ENCODE data around the gene SLC45A2. TPM values are rescaled to one million over a fixed set of nuclear protein-coding genes. Genes with fewer than 3 reads are reported as not detected.
A peak's percentile ranks its signal among the peaks of the same experiment; 100 is the strongest.

The SLC45A2 gene
- polyA plus RNA-seq, 3 donors: not detected

GRCh38 chr5:33939556-33940262 lies 44.8 kb downstream of the SLC45A2 start:
- H3K36me3 ChIP-seq (replicated peaks in 1 of 2; ENCODE audit: control insufficient read depth in 1 of 2, insufficient read depth in 2 of 2, low read length in 2 of 2): no peaks in the 10 kb centered on the region
- no peak overlapping the region for H3K4me3 ChIP-seq (replicated peaks in 1 of 3; ENCODE audit: low read depth in 2 of 3, low read length in 3 of 3)
- peaks cover 18 to 56% of the 10 kb centered on the region in 2 donors for H3K27me3 ChIP-seq (ENCODE audit: control insufficient read depth in 2 of 2, insufficient read depth in 2 of 2, low read length in 2 of 2)
- H3K27ac ChIP-seq (ENCODE audit: low read depth in 1 of 2, low read length in 2 of 2): no peak overlapping the region
- no peaks in the 10 kb centered on the region for H3K4me1 ChIP-seq (ENCODE audit: control insufficient read depth in 1 of 2, insufficient read depth in 2 of 2, low read length in 2 of 2)
- Mint-ChIP-seq H3K9me3 (peaks cover 0 to 26% (median 9%) of the 10 kb centered on the region in 7 donors), H3K27me3 (ENCODE audit: low read depth in 3 of 3) (peaks cover 47 to 64% (median 53%) of the 10 kb centered on the region in 3 donors), H3K4me3 (no peak overlapping the region), H3K36me3 (no peaks in the 10 kb centered on the region), H3K4me1 (peaks cover 5% of the 10 kb centered on the region), H3K27ac (no peak overlapping the region)
- H3K4me2 ChIP-seq (replicated peaks; ENCODE audit: extremely low read depth, low read length, poor library complexity, severe bottlenecking): no peak overlapping the region
- H3K9me3 ChIP-seq (replicated peaks in 1 of 2; ENCODE audit: control insufficient read depth in 1 of 2, insufficient read depth in 1 of 2, low read length in 2 of 2): no peaks in the 10 kb centered on the region
- no peaks in the 10 kb centered on the region for H3K79me2 ChIP-seq (ENCODE audit: insufficient read depth, low read length)
- no peak for TF ChIP-seq CTCF (IDR thresholded peaks at IDR 0.05)
- no peak overlapping the region for H3K9ac ChIP-seq (ENCODE audit: insufficient read depth, low read length, poor library complexity, severe bottlenecking)
- WGBS (ENCODE audit: insufficient coverage): 79% methylated on average over 3 of the region's 8 CpGs
- H4K20me1 ChIP-seq (ENCODE audit: insufficient read depth, low read length): no peaks in the 10 kb centered on the region
- intact Hi-C loops (cut with micrococcal nuclease): loop anchor here in 1 of 2 donors (5.0 kb wide), 1 partner anchor 502 kb away; no protein-coding TSS in a partner anchor
- H2AFZ ChIP-seq (ENCODE audit: insufficient read depth, low read depth, low read length, poor library complexity, severe bottlenecking): no peak overlapping the region
- DNase-seq: no peak

GRCh38 chr5:33938881-33939280 lies 45.6 kb downstream of the SLC45A2 start:
- intact Hi-C loops (cut with micrococcal nuclease): loop anchor here in 1 of 2 donors (5.0 kb wide), 1 partner anchor 502 kb away; no protein-coding TSS in a partner anchor
- Mint-ChIP-seq H3K9me3 (peaks cover 0 to 26% (median 9%) of the 10 kb centered on the region in 7 donors), H3K27ac (no peak overlapping the region)

More at GRCh38 chr5:33938881-33939280, 45.6 kb downstream of the SLC45A2 start:
- Mint-ChIP-seq H3K36me3 (no peaks in the 10 kb centered on the region), H3K4me1 (peaks cover 5% of the 10 kb centered on the region), H3K27me3 (ENCODE audit: low read depth in 3 of 3) (peaks cover 47 to 66% (median 56%) of the 10 kb centered on the region in 3 donors), H3K4me3 (peak overlapping the region in 1 of 2 donors; percentile 77)
- DNase-seq: no peak
- Histone ChIP-seq H3K4me1 (ENCODE audit: control insufficient read depth in 1 of 2, insufficient read depth in 2 of 2, low read length in 2 of 2) (no peaks in the 10 kb centered on the region), H2AFZ (ENCODE audit: insufficient read depth, low read depth, low read length, poor library complexity, severe bottlenecking) (no peak overlapping the region), H3K79me2 (ENCODE audit: insufficient read depth, low read length) (no peaks in the 10 kb centered on the region), H3K9ac (ENCODE audit: insufficient read depth, low read length, poor library complexity, severe bottlenecking) (no peak overlapping the region), H3K4me2 (replicated peaks; ENCODE audit: extremely low read depth, low read length, poor library complexity, severe bottlenecking) (no peak overlapping the region), H3K4me3 (replicated peaks in 1 of 3; ENCODE audit: low read depth in 2 of 3, low read length in 3 of 3) (no peak overlapping the region), H4K20me1 (ENCODE audit: insufficient read depth, low read length) (no peaks in the 10 kb centered on the region), H3K9me3 (replicated peaks in 1 of 2; ENCODE audit: control insufficient read depth in 1 of 2, insufficient read depth in 1 of 2, low read length in 2 of 2) (no peaks in the 10 kb centered on the region), H3K36me3 (replicated peaks in 1 of 2; ENCODE audit: control insufficient read depth in 1 of 2, insufficient read depth in 2 of 2, low read length in 2 of 2) (no peaks in the 10 kb centered on the region), H3K27ac (ENCODE audit: low read depth in 1 of 2, low read length in 2 of 2) (no peak overlapping the region), H3K27me3 (ENCODE audit: control insufficient read depth in 2 of 2, insufficient read depth in 2 of 2, low read length in 2 of 2) (peaks cover 18 to 56% of the 10 kb centered on the region in 2 donors)
- no peak for TF ChIP-seq CTCF (IDR thresholded peaks at IDR 0.05)
- WGBS (ENCODE audit: insufficient coverage): 33% methylated on average over 13 of the region's 15 CpGs

Measured in CD14-positive monocyte (primary cell).